GM12864 (cell line): ENCODE results near the gene ECI1.
A peak's percentile ranks its signal among the peaks of the same experiment; 100 is the strongest.

ENCODE experiments used
- DNase-seq: peaks from one replicate; pipeline ENCODE4 v3.0.0-alpha.2; 2011; ENCODE audit warnings: low read depth
- H3K4me3 ChIP-seq: 2 replicates; pipeline ENCODE4 v1.5.1; 2011; ENCODE audit warnings: mild to moderate bottlenecking, low read depth, low read length, control low read depth
- TF ChIP-seq, protein P1 (sequence below): IDR thresholded peaks from 2 replicates; pipeline ENCODE4 v1.5.1; 2011; ENCODE audit warnings: low read depth, mild to moderate bottlenecking, moderate library complexity, low read length, control low read depth, inconsistent platforms; ENCODE audit errors: missing control alignments

ECI1 gene

GRCh38 chr16:2251296-2252111 is at the start of gene ECI1:
ECI1 (minus strand) TSS chr16:2251587; CDS start chr16:2251566, 21 bp downstream.
- TF ChIP-seq, protein P1, sequence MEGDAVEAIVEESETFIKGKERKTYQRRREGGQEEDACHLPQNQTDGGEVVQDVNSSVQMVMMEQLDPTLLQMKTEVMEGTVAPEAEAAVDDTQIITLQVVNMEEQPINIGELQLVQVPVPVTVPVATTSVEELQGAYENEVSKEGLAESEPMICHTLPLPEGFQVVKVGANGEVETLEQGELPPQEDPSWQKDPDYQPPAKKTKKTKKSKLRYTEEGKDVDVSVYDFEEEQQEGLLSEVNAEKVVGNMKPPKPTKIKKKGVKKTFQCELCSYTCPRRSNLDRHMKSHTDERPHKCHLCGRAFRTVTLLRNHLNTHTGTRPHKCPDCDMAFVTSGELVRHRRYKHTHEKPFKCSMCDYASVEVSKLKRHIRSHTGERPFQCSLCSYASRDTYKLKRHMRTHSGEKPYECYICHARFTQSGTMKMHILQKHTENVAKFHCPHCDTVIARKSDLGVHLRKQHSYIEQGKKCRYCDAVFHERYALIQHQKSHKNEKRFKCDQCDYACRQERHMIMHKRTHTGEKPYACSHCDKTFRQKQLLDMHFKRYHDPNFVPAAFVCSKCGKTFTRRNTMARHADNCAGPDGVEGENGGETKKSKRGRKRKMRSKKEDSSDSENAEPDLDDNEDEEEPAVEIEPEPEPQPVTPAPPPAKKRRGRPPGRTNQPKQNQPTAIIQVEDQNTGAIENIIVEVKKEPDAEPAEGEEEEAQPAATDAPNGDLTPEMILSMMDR: peak; percentile 57
- peak within 1 kb of the TSS; percentile 75 for H3K4me3 ChIP-seq
- peak; percentile 70 for DNase-seq

DNA sequence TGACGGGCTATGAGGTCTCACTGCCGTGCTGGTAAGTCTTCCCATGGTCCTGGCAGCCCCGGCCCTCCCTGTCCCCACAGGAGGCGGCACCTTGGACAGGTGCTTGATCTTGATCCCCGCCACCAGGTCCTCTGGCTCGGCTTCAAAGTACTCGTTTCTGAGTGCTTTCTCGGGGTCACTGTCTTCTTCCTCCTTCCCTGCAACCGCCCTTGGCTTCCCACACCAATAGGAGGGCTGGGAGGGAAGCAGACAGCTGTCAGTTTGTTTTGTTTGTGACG is 48.5 kb upstream of the ECI1 start:
- no peak for DNase-seq
- H3K4me3 ChIP-seq: no peak overlapping the region
- TF ChIP-seq, protein P1: no peak

DNA sequence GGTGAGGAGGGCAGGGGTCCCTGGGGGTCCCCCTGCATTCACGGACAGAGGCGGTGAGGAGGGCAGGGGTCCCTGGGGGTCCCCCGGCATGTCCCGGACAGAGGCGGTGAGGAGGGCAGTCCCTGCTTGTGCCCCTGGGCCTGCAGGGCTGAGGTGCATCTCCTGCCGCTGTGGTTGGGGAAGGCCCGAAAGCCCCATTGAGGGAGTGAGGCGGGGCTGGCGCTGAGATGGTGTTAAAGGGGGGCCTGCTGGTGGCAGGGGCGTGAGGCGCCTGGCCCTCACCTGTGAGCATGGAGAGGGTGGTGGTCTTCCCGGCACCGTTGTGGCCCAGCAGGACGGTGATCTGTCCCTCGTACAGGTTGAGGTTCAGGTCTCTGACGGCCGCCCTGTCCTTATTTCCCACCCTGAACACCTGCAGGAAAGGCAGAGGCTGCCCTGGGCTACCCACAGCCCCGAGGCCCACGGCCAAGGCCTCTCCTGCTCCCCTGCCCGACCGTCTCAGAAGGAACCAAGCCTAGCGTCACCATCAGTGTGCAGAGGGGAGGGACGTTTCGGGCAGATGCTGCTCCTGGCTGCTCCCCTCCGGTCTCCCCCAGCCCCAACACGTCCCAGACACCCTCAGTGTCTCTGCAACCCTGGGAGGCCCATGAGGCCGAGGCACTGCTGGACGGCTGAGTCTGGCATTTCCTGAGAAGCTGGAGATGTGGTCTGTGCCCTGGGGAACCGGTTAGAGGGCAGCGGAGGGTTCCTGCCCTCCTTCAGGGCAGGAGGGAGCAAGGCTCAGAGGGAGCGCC is 47.9 kb upstream of the ECI1 start:
- TF ChIP-seq, protein P1: no peak
- DNase-seq: no peak
- H3K4me3 ChIP-seq: no peak overlapping the region

DNA sequence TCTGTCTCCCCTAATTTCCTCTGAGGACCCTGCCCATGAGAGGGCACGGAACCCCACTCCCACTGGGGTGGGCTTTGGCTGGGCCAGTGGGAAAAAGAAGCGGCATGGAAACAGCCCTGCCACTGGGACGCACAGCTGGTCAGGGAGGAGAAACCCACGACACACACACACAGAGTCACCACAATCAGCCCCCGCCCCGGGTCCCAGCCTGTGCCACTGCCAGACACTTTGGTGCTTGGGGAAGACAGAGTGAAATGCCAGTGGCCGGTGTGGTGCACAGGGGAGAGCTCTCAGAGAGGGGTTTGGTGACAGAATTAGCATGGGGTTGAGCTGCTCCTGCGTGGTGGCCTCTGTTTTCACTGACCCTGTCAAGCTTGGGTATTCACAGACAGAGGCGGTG is 47.2 kb upstream of the ECI1 start:
- TF ChIP-seq, protein P1: no peak
- DNase-seq: no peak
- H3K4me3 ChIP-seq: no peak overlapping the region

DNA sequence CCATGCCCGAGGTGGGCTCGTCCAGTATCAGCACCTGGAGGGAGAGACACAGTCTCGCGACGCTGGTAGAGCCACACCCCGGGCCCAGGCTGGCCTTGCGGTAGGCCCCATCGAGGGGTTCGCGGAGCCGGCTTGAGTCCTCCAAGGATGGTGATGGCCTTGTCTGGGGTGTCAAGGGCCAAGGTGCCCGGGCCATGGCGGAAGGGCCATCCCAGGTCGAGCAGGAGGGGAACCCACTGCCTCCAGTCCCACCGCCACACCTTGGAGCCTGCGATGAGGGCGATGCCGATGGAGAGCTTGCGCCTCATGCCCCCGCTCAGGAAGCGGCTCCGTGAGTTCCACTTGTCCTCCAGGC is 46.1 kb upstream of the ECI1 start:
- TF ChIP-seq, protein P1: no peak
- DNase-seq: no peak
- H3K4me3 ChIP-seq: no peak overlapping the region

GRCh38 chr16:2296661-2297505 is 45.5 kb upstream of the ECI1 start:
- no peak overlapping the region for H3K4me3 ChIP-seq
- TF ChIP-seq, protein P1: peak; percentile 57
- DNase-seq: no peak
